HG02981 (cell line): ENCODE data around the gene ZEB2.

Source experiments
- ATAC-seq: cut with Tn5 transposase; IDR thresholded peaks from one replicate; pipeline ENCODE4 v1.9.1; 2021; ENCODE audit warnings: mild to moderate bottlenecking, moderate library complexity; ENCODE audit not compliant: unreplicated experiment

Gene ZEB2

DNA sequence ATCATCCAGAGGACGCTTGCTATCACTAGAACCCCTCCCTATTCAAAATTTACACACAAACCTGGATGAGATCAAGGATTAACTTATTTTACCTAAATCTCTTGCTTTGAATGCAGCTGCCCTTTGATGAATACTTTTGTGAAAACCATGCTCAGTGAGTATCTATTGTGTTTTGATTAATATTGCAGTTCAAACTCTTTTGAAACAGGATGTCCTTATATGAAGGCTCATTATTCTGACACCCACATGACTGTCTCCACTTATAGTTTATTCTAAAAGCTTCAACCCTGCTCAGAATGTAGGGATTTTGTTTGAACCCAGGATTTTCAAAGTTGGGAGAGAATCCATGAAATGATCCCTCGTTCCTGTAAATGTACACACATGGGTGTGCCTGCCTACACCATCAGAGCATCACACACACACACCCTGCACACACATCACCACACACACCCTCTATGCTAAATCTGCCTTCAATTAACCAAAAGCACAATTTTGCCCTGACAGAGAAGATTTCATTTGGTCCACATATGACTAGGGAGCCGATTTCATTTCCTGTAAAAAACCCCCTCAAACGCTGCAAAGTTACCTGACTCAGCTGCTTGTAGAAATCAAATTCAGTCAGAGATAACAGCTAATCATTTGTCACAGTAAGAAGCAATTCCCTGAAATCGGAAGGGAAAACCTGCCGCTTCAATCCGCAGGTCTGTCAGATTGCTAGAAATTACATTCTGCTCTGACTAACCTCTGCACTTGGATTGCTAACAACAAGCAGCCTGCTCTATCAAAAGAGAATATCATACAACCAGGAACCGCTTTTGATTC, 65.2 kb downstream of the ZEB2 start:
- peak; percentile 61 for ATAC-seq

DNA sequence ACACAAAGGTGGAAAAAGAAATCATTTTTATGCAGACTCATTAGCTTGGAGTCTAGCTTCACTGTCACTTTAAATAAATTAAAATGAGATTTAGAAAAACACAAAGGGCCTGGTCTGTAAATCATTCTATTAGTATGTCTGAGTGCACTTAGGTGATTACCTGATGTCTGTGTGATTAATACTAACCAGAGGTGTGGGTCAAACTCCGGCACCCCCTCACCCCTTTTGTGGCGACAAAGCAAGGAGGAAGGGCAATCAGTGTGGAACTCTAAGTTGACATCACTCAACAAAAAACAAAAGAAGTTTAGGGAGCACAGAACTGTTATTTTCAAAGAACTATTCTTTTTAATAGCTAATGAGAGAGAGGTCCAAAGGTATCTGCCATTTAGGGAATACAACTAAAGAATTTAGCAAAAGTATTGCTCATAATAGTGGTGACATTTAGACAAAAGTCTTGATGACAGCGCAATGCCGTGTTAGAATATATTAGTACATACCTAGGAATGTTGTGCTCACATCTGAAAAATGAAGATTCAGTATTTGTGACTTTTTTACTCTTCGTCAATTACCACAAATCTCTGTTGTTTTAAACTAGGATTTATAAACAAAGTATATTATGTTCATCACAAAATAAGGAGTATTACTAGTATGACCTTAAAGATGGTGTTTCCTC, 66.3 kb downstream of the ZEB2 start:
- no peak for ATAC-seq

DNA sequence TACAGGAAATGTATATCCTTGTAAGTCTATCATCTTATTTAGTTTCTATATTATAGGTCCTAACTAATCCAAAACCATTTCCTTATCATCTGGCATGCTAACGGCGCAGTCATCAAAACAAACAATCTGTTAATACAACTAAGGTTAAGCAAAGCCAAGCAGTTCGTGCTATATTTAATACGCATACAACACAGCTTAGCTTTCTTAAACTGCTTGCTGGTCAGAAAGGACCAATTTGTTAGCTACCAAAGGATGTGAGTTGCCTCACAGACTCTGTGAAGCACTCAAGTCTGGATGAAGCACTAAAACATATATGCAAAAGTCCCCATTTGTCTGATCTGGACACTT, 67.0 kb downstream of the ZEB2 start:
- ATAC-seq = no peak

DNA sequence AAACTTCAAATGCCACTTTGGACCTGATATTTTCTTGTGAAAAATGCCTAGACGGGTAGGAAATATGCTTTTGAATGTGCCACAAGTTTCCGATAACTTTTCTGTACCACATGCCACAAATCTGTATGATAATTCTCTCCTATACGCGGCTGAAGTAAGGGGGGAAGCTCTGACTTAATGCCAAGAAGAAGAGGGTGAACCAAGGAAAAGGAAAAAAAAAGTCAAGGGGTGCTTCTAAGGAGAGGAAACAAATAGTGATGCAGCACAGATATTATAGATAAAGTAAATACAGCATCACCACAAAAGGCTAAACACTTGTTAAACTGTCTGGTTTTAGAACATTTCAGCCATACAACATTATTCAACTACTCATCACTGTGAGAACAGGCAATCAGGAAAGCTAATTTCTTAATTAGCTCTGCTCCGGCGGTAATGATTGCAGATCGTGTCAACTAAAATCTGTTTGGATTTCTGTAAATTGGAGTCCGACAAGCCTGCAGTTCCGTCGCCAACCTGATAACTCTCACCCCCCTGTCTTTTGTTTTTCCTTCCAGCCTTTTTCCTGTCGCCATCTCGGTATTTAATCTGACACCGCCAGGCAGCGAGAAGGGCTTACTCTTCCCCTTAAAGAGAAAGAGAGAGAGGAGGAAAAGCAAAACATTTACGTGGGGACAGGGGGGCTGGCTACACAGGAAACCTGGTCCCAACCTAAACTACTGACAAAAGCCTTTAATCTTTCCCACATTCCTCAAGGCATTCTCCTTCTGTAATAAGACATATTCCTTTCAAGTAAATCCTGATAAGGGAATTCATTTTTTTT, 67.5 kb downstream of the ZEB2 start:
- ATAC-seq = no peak

DNA sequence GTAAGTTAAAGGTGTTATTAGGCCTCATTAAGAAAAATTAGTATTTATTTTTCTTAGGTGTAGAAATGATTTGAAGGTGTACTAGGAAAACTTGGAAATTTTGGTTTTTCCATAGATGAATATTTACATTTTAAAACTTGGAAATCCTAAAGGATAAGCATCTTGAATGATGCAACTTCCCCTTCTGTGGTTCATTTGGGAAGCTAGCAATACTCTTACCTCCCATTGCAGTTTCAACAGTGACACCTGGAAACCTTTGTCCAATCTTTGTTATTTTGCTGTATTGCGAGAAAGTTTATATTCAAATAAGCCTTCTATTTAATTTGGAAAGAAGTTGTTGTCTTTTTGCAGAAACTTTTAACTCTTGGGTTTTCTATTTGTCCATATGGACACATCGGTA, 68.5 kb downstream of the ZEB2 start:
- no peak for ATAC-seq

DNA sequence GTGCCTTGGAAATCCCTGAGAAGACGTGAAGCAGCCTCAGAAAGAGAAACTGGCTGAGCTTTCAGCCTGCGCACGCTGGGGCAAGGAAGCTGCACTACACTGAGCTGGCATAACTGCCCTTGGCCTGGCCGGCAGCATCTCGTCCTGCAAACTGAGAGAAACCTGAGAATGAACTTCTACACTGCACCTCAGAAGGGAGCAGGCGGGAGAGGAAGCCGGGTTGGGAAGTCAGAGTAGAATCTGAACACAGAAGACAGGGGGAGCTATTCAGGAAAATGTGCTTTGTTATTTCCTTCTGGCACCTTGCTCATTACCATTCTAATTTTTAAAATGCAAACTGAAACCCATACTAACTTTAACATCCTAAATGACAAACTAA, 70.9 kb downstream of the ZEB2 start:
- ATAC-seq = no peak

DNA sequence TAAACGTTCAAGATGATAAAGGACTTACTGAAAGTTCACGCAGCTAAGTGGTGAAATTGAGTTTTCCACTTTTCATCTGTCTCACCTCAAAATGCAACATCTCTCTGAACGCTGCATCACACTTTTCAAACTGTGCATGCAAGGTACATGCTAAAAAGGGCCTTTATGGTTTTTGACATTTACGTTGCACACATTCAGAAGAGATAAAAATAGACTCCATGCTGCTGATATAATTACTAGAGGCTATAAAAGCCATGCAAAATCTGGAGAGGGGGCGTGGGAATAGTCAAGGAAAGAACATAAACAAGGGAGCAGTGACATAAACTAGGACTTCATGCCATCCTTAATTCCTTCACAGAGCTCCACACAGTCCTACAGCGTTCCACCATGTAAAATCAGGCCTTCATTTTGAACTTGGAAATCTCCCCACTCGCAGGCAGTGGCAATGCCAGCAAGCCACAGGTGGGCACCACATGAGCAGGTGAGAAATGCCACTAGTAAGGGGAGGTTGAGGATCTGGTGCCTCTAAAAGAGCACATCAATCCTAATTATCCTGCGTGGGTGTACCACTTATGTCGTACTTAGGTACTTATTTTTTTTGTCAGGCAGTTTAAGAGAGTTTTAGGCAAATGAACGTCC, 71.4 kb downstream of the ZEB2 start:
- no peak for ATAC-seq

DNA sequence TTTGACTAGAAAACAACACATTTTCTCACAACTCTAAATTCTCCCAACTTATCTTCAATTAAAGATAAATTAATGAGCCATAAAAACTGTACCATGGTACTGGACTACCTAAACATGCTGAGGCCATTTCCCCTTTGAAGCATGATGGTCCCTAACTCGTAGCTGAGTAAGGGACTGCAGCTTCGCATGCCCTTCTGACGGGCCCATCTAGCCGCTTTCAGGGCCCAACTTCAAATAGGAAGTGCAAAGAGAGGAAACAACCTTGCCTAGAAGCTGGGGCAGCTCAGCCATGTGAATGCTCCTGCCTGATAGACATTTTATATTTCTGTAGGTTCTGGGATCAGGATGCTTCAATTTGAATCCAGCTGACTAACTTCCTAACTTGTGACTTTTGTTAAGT, 72.4 kb downstream of the ZEB2 start:
- no peak for ATAC-seq

DNA sequence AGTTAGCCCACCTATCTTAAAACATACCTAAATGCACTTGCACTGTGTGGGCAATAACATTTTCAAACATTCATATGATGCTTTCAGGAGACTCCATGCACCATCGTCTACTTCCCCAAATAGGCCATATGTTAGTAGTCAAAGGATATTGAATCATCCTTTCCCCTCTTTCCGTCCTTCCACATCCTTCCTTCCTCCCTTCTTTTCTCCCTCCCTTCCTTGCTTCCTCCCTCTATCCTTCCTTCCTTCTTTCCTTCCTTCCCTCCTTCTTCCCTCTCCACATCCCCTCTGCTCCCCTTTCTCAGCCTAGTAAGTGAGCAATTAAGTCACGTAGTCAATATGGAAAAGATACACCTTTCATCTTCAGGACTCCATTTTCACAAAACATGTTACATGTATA, 73.8 kb downstream of the ZEB2 start:
- ATAC-seq = no peak

DNA sequence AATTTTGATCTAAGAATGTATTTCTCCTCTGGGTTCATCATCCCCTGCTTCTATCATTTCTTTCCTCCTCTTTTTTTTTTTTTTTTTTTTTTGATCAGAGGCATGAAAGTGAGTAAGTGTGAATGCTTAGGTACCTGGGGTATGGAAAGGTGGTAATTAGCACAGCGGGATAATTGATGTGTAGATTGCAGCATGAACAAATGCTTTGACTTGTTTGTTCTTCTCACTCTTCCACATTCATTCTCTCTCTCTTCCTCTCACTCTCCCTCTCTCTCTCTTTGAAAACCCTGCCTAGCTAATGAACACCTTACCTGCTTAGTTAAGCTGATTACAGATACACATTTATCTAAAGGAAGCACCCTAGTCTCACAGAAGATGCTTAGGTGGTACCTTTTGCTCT, 74.7 kb downstream of the ZEB2 start:
- no peak for ATAC-seq

DNA sequence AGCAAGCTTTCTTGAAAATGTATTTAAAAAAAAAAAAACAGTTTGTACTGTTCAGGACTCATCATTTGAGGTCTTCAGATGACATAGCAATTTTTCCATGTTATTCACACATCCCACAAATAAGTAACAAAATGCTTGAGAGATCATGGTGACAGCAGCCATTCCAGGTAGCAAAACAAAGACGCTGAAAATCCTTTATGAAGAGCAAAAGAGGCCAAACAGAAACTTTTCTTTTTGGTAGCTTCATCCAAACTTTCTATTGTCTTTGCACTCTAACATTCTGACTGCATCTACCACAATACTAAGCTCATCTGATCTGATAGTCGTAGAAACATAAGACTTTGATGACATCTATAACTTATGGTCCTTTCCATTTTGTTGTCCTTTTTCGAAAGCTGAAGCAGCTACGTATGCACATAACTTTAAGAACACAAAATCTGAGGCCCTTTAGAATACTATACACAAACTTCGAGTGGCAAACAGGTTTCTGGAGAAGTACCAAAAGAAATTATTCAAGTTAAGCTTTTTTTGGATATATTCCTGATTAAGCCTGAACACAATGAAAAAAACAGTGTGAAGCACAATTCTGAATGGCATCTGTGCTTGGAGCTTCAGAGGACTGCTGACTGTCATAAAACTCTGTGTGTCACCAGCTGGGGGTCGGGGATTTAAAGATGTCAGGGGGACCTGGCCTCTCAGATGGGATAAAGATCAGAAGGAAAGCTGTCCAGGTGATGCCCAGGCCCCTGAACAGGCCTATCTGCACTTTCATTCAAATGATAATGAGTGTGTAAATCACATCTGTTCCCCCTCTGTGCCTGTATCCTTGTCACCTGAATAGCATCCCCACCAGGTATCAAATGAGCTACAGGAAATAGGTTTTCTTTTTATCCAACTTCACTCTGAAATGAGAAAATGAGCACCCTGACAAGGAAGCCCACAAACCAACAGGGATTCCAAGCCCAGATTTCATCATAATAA, 75.8 kb downstream of the ZEB2 start:
- ATAC-seq = no peak

DNA sequence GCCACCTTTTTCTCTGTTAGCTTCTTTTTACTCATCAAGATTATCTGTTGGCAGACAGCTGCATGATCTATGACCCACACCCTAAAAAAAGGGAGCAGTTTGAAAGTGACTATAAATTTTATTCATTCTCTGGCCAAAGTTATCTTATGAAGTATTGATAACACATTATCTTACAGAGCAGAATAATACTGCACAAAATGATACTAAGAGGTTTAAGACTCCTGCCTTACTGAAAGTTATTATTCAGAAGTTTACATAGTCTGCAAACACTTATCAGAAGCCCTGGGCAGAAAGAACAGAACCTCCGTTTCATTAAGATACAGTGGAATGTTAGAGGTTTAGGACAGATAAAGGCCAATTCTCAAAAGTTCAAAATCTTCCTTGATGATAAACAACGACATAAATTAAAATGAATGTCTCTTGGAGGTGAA, 78.2 kb downstream of the ZEB2 start:
- ATAC-seq = no peak

DNA sequence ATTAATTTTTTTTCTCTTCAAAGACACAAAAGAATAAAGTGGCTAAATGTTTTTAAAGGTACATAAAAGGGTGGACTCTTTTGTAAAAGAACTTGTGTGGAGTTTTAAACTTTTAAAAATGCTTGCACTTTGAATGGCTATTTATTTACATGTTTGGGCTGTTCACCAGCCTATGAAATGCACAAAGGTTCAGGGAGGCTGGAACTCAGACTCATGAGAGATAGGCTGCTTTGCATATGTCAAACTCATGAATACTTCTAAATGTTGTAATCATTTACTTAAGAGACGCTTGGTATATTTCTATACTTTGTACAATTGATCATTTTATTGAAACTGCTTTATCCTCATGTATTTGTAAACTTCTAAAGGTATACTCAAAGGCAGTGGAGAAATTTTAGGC, 79.9 kb downstream of the ZEB2 start:
- no peak for ATAC-seq

DNA sequence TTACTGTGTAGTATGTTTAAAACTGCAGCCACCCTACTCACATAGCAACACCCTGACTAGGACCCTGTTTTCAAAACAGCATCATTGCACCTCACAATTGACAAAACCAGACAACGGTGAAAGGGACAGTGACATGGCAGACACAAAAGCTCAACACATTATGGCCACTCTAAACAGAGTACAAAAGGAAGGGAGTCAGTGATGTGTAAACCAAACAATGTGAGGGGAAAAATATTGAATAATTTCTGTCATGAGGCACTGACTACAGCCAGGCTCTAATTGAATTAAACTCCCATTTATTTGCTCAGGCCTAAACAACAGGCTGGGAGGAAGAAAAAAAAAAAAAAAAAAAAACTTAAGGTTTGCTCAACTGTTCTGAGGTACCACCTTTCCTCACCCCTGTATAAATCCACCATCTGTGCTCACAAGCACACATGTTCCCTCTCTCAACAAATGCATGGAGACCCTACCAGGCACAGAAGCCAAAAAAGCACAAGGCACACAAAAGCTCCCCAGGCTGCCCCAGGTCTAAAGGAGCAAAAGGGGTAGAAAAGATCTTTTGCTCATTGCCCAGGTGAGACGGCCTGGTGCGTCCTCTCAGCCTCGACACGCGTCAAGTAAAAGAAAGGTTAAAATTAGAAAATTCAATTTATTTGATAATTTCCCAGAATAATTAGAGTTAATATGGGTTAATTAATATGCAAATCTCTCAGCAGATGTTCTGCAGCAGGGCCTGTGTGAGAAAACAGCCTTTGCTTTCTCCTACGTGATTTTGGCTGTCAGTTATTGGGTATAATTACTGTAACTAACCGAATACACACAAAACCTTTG, 80.9 kb downstream of the ZEB2 start:
- no peak for ATAC-seq

DNA sequence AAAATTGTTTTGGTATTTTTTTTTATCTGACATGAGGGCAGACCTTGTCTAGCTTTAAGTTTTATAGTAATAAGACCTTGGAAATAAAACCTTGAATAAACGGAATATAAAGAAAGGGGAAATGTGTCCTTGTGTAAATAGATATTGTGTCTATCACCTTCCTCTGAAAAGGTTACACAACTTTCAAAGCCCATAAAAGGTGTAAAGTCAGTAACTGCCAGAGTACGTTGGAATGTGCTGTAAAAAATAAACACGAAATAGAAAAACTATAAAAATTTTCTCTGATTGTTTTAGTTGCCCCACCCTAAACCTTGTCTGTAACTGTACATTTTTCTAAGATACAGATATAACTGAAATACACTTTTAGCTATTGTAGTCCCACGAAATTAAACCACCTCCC, 82.3 kb downstream of the ZEB2 start:
- no peak for ATAC-seq

DNA sequence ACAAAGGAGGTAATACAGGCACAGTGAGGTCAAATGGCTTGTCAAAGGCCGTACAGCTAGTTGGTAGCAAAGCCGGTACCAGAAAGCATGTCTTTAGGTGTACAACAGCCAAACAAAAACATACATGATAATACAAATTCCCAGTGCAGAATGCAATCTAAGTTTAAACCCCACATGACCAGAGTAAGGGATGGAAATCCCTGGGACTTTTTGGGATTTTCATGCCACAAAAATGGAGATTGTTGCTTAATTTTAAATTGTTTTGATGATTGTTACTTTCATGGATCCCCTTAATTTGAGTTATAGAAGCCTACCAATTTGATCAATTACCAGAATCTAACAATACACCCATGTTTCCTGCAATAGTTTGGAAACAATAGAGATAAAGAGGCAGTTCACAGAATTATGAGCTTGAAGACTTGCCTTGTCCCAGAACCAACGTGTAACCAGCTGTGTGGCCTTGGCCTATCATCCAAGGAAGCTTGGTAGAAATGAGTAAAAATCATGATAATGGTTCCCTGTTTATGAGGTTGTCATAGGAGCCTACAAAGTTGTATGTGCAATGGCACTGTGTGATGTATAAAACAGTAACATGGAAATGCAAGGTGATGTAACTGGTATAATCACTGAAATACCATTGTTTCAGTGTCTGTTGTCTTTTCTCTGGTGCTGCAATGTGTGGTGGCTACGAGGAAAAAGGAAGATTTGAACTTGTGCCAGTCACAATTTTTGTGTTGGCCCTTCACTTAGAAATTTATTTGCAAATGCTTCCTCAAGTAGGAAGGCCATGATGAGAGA, 85.3 kb downstream of the ZEB2 start:
- ATAC-seq = no peak

DNA sequence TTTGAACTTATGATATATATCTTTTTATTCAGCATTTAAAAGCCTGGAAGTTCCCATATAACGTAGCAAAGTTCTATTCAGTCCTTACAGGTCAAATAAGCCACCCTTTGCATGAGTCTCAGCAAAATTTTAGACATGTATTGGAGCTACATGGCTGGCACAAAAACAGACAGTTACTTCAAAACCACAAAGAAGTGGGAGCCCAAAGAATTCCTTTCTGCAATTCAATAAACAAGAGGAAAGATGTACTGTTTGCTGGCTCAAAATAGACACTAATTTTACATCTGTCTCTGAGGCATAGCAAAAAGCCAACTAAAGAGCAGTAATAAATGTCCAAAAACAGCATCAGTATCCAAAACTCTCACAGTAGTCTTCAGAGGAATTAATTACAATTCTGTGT, 87.0 kb downstream of the ZEB2 start:
- no peak for ATAC-seq

DNA sequence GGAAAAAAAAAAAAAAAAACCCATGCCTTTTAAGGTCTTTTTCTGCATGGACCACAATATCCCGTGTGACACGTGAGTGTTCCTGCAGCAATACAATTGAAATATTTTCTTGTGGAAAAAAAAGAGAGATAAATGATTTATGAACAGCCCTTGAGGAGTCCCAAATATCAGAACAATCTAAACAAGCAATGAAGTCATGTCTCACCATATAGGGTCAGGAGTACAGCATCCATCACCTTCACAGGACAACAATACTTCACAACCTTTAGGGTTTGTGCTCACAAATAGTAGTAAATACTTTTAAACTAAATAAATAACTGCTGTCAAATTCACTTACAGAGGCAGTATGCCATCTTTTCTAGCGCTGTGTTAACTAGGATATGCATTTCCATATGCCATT, 87.9 kb downstream of the ZEB2 start:
- ATAC-seq = no peak

DNA sequence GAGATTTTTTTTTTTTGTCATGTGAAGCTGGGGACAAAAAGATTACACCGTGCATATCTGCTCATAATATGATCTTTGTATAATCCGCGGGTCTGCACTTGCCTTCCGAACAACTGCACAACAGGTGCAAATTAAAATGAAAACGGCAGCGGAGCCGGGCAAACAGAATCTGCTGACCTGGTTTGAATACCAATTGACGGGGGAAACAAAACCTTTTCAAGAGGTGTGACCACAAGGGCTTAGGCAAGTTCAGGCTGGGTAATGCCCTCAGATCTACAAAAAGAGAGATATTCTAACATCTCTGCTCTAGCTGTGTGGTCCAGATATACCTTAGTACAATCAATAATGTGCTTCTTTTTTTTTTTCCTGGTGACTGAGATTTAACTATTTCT, 88.5 kb downstream of the ZEB2 start:
- ATAC-seq = no peak
